NOMO-1 treated with DMSO at 0.1 percent for 48 hours (cell line): ENCODE measurements around the gene GALNT2.

Experiments used
- DNase-seq: peaks from one replicate; lab custom pipeline; 2025; ENCODE audit not compliant: unreplicated experiment; lab: John Stamatoyannopoulos, UW

GALNT2 gene

DNA sequence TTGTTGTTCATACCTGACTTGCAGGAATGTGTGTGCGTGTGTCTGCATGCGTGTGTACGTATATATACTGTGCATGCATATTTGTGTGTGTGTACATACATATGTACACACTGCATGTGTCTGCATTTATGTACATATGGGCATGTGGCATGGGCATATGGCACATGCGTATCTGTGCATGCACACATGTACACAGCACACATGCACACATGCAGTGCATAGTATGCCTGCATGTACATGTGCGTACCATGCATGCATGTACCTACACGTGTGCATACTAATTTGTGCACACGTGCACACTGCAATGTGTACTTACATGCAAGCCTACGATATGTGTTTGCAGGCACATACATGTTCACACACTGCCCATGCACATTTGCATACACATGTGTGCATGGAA, 43.9 kb downstream of the GALNT2 start:
- no peak for DNase-seq

DNA sequence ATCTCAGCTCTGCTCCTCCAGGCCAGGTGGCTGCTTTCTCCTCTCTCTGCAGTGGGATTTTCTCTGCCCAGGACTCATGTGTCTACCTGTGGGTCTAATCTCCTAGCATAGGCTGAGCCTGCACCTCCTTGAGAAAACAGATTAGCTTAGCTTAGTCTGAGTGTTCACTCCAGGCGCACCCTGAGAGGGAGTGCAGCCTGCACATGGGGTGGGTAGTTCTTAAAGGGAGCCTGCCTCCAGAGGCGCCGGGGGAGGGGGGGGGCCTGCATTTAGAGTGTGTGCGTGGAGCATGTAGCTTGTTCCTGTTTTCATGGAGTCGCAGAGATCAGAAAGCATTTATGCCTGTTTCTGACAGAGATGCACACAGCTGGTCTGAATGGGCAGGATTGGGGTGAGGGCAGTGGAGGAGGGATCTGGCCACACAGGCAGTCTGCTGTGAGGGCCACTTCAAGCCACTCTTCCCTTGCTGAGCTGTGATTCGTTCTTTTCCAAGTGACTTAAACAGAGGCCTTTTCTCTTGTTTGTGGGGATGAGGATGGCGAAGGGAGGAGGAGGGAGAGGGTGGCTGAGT, 45.2 kb downstream of the GALNT2 start:
- DNase-seq, result peak; percentile 26

DNA sequence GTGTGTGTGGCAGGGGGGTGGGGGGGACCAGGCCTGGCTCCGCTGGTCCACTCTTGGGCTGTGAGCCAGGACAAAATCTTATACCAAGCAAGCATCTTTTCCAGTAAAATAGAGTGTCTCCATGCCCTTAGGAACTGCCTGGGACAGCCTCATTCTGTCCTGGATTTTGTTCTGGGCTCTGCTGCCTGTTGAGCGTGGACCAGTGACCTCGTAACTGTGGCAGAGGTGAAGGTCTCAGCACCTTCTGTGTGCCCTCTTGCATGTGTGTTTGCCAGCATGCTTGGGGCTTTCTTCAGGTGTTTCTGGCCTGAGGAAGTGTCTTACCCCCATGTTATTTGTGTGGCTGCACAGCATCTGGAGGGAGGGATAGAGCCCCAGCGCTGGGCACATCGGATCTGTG, 45.7 kb downstream of the GALNT2 start:
- DNase-seq, result no peak

DNA sequence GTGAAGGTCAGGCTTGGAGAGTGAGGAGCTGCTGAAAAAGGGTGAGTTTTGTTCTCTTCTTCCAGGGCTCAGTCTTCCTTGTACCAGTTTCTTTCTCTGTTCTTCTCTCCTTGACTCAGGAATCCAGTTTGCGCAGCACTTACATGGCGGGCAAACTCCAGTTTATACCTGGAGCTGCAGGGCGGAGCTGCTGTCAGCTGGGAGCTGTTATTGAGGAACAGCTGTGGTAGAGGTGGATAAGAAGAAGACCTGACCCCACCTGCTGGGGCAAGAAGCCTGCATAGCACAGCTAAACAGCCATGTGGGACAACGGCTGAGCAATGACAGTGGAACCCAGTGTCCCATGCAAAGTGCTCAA, 46.2 kb downstream of the GALNT2 start:
- DNase-seq, result no peak

DNA sequence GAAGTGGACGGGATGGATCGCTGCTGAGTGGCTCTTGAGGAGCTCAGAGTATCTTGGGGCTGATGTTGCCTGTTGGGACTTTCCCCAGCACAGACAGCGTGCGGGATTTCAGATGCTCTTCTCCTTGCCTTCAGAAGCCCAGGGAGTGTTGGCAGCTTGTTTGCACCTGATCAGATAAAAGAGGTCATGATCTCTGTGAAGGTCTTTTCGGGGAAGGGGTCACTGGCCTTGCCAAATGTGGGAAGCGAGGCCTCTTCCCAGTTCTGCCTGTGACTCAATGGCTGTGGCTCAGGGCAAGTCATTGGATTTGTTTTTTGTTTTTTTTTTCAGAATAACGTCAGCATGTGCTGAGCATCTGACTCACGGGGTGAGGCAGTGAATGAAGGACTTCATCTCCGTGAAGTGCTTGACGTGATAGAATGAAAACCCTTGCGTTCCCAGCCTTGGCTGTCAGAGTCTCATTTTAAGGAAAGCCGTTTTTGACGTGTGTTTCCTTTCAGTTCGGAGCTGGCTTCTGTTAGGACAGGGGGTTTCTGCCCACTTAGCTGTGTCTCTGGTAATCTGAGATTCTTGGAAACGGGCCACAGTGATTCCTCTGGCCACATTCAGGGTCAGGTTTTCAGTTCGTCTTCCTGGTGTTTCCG, 46.7 kb downstream of the GALNT2 start:
- no peak for DNase-seq

DNA sequence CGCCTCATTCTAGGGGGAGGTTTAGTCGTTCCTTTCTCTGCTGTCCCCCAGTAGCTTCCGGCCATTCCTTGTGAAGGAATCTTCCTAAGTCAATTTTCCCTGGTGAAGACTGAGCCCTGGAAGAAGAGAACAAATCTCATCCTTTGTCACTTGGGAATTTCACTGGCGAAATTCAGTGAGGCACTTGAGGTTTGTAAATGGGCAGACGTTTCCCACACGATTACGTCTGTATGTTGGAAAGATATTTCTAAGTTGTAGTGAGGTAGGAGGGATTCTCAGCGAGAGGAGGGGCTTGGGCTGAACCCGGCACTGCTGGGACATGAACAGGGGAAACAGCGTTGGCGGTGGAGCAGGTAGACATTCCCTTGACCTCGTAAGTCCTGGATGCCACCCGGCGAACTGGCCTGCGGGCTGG, 47.2 kb downstream of the GALNT2 start:
- DNase-seq, result no peak

DNA sequence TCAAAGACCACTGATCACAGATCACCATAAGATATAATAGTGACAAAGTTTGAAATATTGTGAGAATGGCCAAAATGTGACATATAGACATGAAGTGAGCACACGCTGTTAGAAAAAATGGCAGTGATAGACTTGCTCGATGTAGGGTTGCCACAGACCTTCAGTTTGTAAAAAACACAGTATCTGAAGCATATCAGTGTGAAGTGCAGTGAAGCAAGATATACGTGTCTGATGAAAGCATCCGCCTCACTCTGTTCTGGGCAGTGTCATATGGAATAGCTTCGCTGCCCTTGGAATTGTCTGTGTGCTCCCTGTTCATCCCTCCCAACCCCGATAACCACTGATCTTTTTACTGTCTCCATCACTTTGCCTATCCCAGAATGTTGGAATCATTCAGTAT, 50.7 kb downstream of the GALNT2 start:
- no peak for DNase-seq

DNA sequence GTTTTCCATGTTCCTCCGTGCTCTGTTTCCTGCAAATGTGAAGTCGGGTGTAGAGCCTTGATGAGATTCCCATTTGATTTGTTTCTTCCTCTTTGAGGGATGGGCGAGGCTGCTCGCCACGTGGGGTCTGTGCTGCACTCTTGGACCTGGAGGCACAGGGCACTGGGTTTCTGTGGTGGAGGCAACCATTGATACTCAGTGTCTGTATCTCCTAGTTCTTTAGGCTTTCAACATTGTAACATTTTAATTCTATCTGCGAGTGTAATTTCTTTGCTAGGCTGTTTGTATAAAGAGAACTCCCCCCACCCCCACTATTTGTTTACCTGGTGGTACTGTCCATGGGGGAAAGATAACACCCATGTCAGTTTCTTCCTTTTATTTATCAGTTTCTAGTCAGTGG, 52.3 kb downstream of the GALNT2 start:
- DNase-seq, result no peak

DNA sequence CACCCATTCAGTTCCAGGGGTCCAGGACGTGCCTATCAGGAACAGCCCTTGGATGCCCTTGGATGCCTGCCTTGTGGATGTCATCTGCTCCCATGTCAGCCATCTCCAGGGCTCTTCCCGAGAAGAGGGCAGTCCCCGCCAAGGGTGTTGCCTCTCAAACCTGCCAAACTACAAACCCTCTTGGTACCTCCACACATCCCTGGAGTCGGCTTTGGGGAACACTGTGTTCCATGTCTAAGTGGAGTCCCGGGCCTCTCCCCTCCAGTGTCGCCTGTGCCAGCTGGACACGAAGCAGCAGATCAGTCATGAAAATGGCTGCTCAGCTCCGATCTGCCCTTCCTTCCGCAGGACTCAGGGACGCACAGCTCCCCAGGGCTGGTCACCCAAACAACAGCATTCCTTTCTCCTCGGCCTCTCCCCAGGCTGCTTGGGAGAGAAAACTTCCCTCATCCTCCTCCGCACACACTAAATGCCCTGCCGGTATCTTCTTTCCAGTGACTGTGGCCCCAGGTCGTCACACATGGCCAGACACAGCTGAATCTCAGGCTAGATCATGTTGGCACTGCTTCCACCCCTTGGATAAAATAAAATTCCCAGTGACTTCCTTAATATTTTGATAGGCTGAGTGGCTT, 53.4 kb downstream of the GALNT2 start:
- no peak for DNase-seq

DNA sequence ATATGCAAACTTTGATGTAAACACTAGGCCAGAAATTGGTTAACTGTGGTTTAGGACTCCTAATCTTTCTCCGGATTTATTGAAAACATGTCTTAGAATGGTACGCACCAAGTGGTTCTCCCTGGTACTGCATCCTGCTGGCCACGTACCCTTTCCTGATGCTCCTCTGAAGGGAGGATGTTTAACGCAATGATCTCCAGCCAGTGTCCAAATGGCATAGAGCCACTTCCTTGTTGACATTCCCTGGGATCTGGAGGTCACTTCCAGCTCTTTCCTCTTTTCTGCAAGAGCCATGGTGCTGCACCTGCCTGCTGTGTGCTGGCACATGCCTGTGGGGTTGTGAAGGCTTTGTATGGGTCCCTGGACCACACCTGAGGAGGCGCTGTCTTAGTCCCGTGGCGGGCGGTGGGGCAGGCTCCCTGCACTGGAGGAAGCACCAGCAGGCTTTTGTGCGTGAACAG, 53.9 kb downstream of the GALNT2 start:
- no peak for DNase-seq

DNA sequence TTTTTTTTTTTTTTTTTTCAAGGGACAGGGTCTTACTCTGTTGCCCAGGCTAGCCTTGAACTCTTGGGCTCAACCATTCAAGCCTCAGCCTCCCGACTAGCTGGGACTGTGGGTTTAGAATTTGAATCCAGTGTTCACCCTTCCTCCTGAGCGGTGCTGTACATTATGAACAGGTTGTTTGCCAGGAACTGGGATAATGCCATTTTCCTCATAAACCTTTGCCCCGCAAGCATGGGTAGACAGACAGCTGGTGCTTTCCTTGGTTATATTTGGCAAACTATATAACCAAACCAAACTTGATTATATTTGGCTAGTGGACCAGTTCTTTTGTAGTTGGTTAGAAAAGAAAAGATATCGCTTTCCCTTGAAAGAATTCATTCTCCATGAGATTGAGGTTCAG, 54.9 kb downstream of the GALNT2 start:
- no peak for DNase-seq

DNA sequence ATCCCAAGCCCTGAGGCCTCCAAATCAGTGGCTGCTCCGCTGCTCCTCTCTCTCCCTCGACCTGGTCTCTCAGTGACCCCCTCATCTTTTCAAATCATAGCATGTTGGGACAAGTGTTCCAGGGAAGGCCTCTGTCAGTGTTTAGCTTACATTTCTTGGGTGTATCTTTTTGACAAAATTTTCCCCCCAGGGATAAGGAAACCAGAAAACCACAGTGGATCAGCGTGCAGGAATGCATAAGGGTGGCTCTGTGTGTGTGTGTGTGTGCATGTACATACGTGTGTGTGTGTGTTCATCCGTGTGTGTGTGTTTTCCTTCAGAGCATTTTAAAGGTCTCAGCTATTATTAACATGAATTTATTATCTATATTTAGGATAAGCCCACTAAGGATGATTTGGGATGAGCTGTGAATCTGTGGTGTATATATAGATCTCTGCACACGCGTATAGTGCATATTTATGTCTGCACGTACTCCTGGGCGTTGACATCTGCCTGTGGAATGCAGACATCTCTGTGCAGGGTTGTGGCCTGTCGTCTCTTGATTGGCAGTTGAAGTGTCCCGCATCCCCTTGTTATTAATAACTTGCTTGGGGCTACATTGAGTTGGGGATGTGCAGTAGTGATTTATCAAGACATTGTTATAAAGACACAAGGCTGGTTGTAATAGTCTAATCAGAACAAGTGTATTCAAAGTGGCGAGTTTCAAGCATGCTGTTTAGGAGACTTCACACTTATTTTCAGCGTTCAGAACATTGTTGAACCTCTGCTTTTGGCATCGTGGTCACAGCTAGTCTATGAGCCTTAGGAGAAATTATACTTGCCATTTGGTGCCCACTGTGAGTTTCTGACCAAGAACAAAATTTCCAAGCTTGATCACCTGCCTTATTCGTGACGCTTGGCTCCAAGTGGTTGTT, 55.6 kb downstream of the GALNT2 start:
- DNase-seq, result no peak

DNA sequence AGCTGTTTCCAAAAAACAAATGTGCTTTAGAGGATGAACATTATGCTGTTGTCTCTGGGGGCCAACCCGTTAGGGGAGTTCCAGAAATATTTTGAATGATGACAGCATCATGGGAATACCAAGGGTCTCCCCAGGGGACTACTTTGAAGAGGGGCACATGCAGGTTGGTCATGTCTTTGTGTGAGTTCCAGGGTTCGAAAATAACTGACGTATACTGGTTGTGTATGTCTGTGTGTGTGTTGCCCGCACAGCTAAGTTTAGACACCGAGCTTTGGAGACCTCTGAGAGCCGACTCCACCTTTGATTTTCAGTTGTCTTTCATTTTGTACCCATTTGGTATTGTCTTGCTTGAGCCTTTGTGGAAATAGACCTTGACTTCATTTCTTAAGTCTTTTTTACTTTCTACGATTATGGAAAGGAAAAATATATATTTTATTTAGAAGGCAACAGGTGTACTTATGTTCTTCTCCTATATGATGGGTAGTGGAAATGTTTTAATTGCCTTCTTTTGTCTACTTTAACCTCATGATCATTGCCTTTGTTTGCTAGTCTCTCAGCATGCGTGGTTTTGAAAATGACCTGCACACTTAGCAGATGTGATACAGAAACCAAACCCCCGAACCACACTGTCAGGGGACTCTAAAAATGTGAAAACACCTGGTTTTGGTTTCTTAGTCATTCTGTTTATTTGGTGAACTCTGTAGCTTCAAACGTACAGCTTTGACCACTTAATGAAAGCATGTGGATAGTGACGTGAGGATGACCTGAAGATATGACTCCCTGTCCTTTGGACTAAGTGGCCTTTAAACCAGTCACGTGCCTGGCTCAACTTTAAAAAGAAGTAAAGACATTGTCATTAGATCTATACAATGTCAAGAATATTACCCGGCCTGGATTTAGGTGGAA, 56.5 kb downstream of the GALNT2 start:
- no peak for DNase-seq

DNA sequence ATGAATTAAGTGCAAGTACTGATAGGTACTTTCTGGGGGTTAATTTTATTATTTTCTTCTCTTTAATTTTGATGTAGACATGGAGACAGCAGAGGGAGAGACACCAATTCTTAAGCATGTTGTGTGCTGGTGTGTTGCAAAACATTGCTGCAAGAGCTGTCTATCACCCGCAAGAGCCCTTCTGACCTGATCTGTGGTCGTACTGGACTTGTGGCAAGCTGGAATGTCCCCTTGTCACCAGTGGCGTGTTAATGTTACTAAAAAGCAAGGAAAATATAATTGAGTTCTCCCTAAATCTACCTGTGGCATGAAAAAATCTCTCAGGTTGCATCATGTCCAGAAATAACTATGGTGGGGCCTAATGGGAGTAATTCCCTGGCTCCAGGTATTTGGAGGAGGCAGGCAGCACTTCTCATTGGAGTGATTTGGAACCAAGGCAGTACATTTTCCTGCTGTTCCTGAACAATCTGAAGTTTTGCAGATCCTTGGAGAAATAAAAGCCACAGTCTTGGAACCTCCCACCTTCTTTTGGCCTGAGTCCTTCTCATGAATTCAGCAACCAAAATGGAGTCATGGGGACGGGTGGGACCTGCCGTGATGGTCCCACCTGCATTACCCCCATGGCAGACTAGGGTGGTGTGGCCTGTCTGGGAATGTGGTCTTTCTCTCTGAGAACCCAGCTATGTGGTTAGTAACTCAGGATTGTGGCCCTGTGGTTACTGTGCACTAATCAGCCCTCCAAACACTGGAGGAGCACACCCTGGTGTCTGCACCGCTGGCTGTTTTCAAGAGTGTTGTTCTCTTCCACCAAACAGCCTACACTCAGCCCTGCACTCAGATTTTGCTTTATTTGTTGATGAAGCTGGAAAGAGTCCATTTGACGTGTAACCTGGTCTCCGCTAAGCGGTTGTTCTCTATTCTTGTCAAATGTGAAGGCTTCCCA, 57.4 kb downstream of the GALNT2 start:
- no peak for DNase-seq

DNA sequence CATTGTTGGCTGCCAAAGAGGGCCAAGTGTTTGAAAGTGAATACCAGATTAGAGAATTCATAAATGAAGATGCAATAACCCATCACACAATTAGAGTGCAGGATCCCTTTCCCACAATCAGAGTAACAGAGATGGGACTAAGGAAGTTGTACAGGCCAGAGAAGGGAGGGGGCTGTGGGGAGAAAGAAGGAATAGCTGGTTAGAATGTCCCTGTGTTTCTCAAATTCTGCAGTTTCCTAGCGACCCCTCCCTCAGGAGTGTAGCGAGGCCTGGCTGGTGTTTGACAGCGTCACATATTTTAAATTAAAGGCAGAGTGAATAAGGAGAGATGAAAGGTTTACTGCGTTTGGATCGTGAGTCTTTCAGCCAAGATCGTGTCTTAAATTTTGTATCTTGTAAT, 58.1 kb downstream of the GALNT2 start:
- no peak for DNase-seq

DNA sequence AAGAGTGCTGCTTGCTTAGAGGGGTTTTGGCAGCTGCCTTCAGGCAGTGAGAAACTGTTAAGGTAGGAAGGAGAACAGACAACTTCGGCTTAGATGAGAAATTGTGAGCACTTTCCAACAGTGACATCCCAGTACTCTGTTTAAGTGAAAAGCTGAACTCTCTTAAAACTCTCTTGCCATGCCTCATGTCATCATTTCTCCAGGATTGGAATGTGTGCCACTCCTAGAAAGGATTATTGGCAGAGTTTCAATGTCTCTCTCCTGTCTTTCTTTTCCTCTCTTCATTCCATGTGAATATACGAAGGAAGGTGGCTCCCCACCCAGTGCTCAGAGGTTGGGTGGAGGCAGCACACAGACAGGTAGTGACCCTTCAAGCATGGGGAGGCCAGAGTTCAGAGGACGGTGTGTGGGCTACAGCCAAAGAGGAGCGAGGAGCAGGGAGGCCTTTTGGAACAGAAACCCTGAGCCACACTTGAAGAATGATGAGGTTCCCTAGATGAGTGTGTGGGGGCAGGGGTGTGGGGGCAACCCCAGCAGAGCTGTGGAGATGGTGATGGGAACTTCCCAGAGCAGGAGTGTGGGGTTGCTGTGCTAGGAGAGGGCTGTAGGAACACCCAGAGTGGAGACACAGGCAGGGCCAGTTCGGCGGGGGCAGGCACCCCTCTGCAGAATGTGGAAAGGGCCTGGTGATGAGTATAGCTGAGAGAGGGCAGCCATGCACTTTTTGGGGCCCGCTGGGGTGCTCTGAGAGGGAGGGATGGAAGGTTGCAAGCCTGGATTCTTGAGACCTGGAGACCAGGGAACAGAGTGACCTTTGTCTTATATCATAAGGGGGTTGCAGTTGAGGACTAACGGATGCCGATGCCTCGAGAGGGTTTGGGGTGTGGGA, 58.8 kb downstream of the GALNT2 start:
- no peak for DNase-seq

DNA sequence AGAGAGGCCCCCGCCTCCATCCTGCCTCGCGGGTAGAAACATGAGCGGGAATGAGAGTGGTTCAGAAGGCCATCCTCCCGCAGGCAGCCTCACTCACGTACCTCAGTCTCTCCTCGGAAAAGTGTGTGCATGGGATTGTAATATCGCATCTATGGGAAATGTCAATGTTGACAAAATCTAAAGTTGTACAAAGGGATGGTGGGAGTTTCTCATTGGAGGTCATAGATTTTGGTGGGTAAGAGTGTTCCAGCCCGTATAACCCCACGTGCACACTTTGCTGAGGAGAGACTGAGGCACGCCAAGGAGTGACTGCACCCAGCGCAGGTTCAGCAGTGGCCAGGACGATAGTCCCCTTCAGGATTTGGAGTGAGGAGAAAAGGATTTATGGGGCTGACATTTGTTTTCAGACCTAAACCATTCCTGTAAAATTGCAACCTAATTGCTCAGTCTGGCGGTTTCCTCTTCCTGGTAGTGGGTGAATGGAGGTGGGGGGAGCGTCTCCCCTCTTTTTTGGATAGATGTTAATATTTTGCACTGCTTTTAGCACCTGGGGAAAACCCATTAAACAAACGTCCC, 59.6 kb downstream of the GALNT2 start:
- no peak for DNase-seq
